Measurements from ENCODE around the gene KCNJ8.

DNA sequence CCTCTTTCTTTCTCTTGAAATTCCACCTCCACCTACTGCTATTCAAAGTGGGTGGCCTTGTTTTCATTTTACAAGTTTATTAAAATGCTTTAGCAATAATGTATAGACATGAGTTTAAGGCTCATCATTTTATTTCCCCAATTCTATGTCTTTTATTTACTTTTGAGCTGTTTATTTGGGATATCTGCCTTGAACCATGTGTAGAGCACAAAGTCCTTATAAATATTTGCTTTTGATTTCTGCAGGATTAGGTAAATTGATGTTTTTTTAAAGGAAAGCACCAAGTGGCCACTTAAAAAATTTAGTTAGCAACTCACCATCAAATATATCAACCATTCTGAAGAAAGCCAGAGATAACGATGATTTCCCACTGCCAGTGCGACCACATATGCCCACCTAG, 39.8 kb upstream of the KCNJ8 start:
- TF ChIP-seq, protein P1, sequence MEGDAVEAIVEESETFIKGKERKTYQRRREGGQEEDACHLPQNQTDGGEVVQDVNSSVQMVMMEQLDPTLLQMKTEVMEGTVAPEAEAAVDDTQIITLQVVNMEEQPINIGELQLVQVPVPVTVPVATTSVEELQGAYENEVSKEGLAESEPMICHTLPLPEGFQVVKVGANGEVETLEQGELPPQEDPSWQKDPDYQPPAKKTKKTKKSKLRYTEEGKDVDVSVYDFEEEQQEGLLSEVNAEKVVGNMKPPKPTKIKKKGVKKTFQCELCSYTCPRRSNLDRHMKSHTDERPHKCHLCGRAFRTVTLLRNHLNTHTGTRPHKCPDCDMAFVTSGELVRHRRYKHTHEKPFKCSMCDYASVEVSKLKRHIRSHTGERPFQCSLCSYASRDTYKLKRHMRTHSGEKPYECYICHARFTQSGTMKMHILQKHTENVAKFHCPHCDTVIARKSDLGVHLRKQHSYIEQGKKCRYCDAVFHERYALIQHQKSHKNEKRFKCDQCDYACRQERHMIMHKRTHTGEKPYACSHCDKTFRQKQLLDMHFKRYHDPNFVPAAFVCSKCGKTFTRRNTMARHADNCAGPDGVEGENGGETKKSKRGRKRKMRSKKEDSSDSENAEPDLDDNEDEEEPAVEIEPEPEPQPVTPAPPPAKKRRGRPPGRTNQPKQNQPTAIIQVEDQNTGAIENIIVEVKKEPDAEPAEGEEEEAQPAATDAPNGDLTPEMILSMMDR (IDR thresholded peaks at IDR 0.05), result no peak
- TF ChIP-seq POLR2A (IDR thresholded peaks at IDR 0.05), result no peak

Data from thyroid gland (tissue), 4 donors.